Uterine smooth muscle cell (primary cell): ENCODE data around the gene DNAH17. TPM values are rescaled to one million over a fixed set of nuclear protein-coding genes. Genes with fewer than 3 reads are reported as not detected.

Source experiments
- total RNA-seq: library from RNA; depleted of rRNA; stranded (reverse); fragments of >200 nt; gene quantifications from 2 replicates; pipeline ENCODE4 v1.2.3, GENCODE V29; 2014

DNAH17 gene, protein sequence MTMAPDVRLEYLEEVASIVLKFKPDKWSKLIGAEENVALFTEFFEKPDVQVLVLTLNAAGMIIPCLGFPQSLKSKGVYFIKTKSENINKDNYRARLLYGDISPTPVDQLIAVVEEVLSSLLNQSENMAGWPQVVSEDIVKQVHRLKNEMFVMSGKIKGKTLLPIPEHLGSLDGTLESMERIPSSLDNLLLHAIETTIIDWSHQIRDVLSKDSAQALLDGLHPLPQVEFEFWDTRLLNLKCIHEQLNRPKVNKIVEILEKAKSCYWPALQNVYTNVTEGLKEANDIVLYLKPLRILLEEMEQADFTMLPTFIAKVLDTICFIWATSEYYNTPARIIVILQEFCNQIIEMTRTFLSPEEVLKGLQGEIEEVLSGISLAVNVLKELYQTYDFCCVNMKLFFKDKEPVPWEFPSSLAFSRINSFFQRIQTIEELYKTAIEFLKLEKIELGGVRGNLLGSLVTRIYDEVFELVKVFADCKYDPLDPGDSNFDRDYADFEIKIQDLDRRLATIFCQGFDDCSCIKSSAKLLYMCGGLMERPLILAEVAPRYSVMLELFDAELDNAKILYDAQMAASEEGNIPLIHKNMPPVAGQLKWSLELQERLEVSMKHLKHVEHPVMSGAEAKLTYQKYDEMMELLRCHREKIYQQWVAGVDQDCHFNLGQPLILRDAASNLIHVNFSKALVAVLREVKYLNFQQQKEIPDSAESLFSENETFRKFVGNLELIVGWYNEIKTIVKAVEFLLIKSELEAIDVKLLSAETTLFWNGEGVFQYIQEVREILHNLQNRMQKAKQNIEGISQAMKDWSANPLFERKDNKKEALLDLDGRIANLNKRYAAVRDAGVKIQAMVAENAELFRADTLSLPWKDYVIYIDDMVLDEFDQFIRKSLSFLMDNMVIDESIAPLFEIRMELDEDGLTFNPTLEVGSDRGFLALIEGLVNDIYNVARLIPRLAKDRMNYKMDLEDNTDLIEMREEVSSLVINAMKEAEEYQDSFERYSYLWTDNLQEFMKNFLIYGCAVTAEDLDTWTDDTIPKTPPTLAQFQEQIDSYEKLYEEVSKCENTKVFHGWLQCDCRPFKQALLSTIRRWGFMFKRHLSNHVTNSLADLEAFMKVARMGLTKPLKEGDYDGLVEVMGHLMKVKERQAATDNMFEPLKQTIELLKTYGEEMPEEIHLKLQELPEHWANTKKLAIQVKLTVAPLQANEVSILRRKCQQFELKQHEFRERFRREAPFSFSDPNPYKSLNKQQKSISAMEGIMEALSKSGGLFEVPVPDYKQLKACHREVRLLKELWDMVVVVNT (N-terminal part only)
- not detected in 2 replicates for total RNA-seq

DNA sequence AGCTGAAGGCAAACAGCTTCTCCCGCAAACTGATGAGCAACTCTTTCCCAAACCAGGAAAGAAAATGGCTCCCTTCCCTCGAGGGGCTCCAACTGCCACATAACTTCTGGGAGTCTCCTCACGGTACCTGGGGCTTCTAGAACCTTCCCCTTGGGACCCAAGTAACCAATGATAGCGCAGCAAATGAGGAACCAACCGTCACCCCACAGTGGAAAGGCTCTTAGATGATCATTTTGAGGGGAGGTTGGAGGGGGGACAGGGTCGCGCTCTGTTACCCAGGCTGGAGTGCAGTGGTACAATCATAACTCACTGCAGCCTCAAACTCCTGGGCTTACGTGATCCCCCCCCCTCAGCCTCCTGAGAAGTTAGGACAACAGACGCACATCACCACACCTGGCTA is at the start of gene DNAH17:
Gene DNAH17, minus strand, starts transcription at position 101 of the 400 bp plus-strand sequence. CDS start 2,339 bp downstream, outside the sequence.

DNA sequence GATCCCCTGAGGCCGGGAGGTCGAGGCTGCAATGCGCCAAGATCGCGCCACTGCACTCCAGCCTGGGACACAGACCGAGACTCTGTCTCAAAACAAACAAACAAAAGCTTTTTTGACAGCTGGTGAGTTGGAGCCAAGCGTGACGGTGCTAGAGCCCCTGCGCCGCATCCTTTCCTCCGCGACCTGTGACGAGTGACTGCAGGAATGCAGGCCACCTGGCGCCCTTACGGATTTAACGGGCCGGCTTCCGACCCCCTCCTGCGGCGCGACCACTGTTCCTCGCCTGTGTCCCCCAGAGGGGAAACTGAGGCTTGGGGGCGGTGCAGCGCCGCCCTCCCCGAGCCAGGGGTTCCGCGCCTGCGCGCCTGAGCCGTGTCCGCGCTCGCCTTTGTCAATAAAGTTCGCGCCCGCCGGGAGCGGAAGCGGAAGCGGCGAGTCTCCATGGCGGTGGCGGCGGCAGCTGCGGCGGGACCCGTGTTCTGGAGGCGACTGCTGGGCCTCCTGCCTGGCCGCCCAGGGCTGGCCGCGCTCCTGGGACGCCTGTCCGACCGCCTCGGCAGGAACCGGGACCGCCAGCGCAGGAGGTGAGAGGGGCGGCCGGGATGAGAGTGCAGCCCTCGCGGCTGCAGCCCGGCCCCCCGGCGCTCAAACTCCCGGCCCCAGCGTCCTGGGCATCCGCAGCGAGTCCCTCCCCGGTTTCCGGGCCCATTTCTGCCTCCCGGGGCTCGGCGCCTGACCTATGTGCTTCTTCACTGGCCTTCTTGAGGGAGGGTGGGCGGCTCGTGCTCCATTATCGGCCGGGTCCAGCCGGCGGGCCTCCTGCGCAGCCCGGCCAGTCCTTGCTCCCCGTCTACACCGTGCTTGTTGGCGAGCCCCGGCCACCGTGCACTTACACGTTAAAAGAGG is 198.7 kb downstream of the DNAH17 start, which contains the start of gene PGS1:
Gene PGS1, plus strand, starts transcription at position 425 of the 906 bp plus-strand sequence. Its CDS starts 17 bp downstream, at position 442.

Other genes with a start within 250 kb of the DNAH17 start
- 26.9 and 33.8 TPM in 2 replicates for gene SOCS3, start 217.3 kb downstream of the DNAH17 start, total RNA-seq
- gene PGS1, start 198.7 kb downstream of the DNAH17 start, total RNA-seq = 37.2 and 41.1 TPM in 2 replicates
- gene CYTH1, start 204.9 kb upstream of the DNAH17 start, total RNA-seq = 9.0 and 10.5 TPM in 2 replicates